Stimulated activated CD4-positive, alpha-beta T cell treated with anti-CD3 and anti-CD28 coated beads, Interleukin-2, amount 100 ng/mL, for 24 hours (primary cell): Measurements from ENCODE around the gene TMEM129.
"Not testable (repeated sequence)": the region's sequence is repeated elsewhere in the genome, so short reads cannot be mapped to it uniquely, and the experiment has no call there.

ENCODE experiments used
- DNase-seq, 2 donors: peaks; one replicate each; pipeline ENCODE4 v3.0.0-alpha.2; 2020

TMEM129 gene

DNA sequence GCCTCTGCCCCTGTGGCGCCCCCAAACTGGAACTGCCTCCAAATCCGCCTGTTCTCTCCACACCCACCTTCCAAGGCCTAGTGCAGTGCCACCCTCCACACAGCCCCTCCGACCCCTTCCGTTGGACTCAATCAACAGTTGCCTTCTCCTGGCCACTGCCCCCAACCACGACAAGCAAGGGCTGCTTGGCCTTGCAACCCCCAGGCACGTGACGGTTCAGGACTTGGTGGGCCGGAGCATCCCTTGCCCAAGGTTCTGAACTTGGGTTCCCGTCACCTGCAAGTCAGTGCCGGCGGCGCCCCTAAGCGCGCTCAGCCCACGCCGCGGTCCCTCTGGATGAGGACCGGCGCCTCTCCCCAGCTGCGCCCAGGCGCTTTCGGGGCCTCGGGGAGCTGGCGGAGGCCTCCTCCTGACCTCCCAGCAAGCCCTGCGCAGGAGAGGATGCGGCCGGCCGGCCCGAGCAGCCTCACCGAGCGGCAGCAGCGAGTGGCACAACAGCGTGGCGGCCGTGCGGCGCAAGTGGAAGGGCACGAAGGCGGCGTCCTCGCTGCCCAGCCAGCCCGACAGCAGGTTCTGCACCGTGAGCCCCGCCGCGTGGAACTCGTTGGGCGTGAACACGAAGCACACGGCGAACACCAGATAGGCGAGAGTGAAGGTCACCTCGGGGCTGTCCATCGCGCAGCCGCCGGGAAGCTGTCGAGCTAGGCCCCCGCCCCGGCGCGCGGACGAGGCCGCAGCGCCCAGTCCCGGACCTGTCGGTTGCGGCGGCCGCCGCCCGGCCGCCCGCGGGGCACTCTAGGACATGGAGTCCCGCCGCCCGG, 750 bp downstream of the TMEM129 start:
- DNase-seq, result peak; percentile 53 to 58

DNA sequence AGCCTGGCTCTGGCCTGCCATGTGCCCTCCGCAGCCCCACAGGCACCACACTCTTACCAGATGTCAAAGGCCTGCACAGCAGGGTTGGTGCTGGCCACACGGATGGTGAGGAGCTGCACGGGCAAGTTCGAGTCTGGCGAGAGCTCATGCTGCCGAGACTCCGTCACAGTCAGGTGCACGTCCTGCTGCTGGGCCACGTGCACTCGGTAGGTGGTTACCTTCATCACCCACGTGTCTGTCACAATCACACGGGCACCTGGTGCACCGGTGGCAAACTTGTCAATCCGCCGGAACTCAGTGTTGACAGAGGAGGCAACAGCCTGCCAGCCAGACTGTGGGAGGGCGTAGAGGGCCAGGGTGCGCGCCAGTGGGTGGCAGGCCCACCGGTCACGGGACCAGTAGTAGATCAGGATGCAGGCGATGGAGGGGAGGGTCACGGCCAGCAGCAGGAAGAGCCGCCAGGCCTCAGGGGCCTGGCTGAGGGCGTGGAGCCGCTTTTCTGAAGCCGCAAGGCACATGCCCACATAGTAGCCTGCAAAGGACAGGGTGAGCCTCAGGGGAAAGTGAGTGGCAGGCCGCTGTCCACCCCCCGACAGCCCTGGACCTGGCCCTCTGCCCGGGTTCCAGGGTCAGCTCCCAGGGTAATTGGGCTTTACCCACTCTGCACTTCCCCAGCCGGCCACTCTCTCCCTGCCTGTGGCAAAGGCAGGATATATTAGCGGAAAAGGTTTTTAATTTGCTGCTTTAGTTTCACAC, 2.9 kb downstream of the TMEM129 start:
- DNase-seq, result no peak

DNA sequence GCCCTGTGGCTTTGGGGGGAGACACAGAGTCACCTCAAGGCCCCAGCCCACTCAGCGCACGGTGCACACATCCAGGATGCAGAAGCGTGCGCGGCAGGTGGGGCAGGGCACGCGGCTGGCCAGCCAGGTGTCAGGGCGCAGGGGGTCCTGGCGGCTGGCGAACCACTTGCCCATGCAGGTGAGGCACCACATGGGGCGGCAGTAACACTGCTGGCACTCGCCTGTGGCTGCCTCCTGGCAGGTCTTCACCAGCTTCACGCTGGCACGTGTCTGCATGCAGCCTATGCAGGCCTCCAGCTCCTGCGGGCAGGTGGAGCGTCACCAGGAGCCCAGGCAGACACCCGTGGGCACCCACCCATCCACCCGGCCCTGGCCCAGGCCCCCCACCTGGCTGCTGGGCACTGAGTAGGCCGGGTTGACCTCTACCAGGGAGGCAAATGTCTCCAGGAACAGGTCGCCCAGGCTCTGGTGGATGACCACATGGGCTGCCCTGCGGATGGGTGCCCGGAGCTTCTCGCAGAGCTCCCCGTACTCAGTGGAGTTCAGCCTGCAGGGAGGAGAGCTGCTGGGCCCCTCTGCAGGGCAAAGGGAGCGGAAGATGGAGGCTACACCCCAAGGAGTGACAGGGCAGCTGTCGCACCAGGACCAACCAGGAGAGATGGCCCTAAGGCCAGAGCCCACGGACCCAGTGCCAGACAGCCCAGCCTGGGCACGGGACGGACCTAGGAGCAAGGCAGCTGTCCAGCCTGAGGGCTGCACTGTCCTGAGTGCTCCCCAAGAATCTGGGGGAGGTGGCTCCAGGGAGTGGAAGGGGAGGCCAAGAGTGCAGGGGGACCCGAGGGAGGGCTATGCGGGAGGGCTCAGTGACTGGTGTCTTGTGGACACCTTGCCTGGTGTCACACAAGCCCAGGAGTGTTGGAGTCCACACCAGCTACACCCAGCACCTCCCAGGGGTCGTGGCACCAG, 3.7 kb downstream of the TMEM129 start:
- no peak for DNase-seq

DNA sequence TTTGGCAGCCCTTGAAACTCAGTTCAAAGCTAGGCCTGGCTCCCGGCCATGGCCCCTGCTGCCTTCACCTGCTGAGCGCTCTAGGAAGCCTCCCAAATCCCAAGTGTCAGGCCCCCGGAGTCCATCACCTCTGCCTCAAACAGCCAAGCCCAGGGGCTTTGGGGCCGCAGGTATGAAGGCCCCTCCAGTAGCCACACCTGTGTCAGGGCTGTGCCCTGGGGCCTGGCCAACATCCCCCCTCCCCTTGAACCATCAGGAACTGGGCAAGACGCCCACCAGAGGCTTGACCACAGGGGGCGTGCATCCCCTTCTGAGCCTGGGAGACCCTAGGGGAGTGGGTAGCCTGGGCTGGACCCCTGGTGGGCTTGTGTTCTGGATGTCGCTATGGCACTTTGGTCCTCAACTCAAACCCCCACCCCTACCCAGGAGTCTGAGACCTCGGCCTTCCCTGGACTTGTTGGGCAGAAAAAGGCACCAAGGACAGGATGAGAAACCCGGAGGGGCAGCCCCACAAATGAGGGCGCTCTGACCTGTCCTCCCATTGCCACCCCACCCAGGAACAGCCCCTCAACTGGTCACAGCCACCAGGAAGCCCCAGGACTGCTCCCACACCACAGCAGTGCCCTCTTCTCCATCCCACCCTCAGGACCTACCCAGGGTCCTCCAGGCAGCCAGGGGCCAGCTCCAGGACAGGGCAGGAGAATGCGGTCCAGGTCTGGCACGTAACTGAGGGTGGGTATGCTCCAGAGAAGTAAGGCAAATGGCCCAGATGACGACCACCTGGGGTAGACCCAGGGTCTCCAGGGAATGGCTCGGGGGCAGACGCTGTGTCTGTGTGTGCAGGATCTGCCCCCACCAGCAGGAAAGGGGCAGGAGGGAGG, 4.8 kb downstream of the TMEM129 start:
- no peak for DNase-seq

DNA sequence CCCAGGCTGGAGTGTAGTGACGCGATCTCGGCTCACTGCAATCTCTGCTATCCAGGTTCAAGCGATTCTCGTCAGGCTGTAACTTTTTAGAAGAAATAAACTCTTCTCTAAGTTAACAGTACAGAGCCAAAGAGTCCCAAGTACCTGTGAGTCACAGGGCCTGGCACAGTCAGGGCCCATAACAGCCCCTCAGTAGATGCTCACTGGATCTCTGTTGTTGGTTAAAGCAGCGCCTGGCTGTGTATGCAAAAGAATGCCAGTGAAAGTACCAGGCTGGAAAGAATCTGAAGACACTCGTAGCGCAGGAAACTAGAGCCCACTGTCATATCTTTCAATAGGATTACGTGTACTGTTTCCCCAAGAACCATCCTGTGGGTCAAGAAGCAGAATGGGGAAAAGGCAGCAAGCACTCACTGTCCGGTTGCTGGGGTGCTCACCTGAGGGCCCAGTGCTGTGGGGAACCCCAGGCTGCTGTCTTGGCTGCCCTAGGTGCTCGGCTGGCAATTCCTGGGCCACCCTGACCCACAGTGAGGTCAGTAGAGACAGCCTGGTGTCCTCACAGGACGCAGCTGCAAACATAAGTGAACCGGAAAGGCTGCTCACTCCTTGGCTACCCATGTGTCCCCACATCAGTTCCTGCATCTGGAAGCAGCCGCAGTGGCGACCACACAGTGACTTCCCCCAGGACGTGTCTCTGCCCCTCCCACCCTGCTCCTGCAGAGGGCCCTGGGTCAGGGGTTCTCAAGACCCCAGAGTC, 5.9 kb downstream of the TMEM129 start:
- no peak for DNase-seq

DNA sequence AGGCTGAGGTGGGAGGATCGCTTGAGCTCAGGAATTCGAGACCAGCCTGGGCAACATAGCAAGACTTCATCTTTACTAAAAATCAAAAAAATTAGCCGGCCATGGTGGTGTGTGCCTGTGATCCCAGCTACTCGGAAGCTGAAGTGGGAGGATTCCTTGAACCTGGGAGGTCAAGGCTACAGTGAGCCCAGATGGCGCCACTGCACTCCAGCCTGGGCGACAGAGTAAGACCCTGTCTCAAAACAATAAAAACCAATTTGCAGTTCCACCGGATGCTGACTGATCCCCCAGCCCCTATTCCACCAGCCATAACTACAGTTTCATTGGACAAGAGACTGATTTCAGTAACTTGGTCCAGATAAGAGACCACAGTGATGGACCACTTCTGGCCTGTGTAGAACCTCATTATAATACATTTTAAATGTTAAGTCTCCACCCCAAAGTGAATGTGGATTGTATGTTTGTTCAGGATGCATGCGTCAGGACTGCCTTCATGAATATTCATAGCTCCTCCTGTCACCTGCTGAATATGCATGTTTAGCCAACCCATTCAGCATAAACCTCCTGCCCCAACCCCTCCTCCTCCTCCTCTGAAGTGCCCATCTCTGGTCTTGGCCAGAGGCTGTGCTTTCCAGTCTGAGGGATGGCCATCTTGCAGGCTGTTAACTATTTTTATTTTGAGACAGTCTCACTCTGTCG, 6.7 kb downstream of the TMEM129 start:
- DNase-seq, result no peak

- no peak for DNase-seq
Measured at GRCh38 chr4:1713003-1713851, 7.9 kb downstream of the TMEM129 start.

- peak; percentile 99 for DNase-seq
Measured at GRCh38 chr4:1712216-1713002, 8.7 kb downstream of the TMEM129 start, which contains the start of gene SLBP. TSS of gene SLBP (minus strand) at chr4:1712319. CDS start at chr4:1712188, 131 bp downstream.

- peak; percentile 49 to 52 for DNase-seq
Measured at GRCh38 chr4:1711571-1712215, 9.4 kb downstream of the TMEM129 start.

DNA sequence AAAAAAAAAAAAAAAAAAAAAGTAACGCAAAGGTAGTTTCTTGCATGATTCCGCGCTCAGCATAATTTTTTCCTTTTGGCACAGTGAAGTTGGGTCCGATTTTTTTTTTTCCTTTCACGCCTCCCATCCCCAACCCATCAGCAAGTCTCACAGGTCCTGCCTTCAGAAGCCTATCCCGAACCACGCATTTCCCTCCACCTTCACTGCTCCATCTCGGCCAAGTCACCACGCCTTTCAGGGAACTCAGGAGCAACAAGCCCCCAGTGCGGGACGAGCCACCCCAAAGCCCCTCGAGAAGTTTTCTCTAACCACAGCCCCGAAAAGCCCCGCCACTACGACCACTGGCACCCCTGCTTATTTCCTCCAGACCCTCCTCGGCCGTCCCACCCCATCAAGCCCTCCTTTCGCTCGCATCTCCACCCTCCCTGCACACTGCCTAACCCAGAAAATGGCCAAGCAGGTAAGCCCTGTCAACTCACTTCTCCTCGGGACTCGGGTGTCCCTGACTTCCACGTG, 10.0 kb downstream of the TMEM129 start:
- DNase-seq, result no peak

- no peak for DNase-seq
Measured at GRCh38 chr4:1708581-1708980, 12.5 kb downstream of the TMEM129 start.

GRCh38 chr4:1706358-1706757, 14.8 kb downstream of the TMEM129 start:
- DNase-seq, result no peak

DNA sequence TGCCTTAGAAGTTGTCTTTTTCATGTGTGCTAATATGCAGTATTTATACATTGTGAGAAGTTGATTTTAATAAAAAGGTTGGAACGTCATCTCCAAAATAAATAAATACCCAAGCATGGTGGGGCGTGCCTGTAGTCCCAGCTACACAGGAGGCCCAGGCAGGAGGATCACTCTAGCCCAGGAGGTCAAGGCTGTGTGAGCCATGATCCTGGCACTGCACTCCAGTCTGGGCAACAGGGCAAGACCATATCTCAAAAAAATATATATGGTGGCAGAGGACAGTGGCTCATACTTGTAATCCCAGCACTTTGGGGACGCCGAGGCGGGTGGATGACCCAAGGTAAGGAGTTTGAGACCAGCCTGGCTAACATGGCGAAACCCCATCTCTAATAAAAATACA, 15.4 kb downstream of the TMEM129 start:
- no peak for DNase-seq

DNA sequence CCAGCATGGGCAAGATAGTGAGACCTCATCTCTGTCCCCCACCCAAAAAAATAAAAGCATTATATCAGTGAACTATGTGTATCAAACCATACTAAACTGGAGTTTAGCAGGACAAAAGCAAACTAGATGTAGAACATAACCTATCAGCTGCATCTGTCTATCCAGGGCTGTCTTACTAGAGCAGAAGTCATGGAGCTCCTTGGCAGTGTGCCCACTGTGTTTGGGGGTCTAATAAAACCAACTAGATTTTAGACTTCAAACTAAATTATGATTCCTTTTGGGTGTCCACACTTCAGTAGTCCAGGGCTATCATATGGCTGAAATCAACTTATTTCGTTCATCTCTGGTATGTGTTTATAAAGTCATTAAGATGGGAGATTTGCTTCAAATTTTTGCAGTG, 17.3 kb downstream of the TMEM129 start:
- no peak for DNase-seq

DNA sequence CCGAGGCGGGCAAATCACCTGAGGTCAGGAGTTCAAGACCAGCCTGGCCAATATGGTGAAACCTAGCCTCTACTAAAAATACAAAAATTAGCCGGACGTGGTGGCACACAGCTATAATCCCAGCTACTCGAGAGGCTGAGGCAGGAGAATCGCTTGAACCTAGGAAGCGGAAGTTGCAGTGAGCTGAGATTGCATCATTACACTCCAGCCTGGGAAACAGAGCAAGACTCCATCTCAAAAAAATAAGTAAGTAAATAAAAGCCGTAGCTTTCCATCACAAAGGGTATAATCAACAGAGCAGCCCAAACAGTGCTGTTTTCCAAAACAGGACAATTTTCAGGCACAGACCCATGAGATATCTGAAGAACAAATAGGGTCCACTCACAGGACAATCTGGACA, 19.5 kb downstream of the TMEM129 start:
- DNase-seq, result not testable (repeated sequence)

DNA sequence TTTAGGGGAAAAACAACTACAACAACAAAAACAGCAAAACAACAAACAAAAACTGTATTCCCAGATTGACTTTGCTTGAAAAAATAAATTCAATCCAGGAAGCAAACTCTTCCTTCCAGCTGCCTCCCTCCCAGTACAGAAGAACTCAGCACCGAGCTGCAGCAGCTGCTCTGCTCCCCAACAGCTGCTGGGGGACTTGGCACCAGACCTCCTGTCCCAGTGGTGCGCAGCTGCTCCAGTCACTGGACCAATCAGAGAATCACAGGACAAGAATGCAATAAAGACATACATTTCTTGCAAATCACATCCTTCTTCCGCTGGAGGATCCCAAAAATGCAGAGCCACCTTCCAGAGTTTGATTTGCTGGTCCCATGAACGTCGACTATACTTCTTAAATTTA, 25.2 kb downstream of the TMEM129 start:
- no peak for DNase-seq

DNA sequence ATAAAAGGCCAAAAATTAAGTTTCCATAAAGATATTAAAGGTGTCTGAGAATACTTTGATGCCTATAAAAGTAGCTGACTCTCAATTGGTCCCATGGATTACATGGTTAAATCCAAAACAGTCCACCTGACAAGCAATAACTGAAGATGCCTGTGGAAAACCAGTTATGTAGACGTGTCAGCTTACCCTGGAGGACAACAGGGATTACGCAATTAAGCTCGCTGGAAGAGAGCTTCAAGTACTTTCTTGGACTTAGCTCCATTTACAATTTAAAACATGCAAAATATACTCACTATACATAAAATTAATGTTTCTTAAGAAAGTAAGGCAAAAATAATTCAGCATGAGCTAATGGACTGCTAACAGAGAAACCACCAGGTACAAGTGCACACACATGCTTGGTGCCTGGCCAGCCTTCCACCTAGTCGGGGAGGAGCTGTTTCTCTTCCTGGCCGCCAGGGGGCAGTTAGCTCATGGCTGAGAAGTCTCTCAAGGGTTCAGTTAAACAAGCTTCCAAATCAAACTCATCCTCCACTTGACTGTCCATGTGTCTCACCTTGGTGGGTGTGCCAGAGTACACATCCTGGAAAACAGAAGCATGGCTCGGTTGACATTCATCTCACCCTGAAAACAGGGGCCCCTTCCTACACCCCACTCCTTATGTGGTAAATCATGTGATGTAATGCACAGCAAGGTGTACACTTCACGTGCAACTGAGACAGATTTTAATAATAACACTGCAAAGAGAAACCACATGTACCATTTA, 27.8 kb downstream of the TMEM129 start:
- peak; percentile 77 to 81 for DNase-seq
